ENCODE measurements around the gene TRIP10.
"Not testable (repeated sequence)": the region's sequence is repeated elsewhere in the genome, so short reads cannot be mapped to it uniquely, and the experiment has no call there.

TRIP10 gene

GRCh38 chr19:6794686-6795431, 55.4 kb downstream of the TRIP10 start:
- DNase-seq (ENCODE audit: low spot score): no peak

DNA sequence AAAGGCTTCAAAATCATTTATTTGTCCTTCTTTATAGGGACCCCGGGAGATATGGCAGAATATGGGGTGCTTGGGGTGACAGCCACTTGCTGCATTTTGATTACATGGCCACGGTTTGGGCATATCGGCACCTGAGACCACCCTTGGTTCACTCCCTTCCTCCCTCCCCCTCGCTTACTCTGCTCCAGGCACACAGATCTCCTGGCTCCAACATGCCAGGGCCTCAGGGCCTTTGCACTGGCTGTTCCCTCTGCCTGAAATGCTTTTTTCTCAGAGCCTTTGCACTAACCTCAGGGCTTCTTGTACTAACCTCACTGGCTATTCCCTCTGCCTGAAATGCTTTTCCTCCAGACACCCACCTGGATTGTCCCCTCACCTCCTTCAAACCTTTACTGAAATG, 56.8 kb downstream of the TRIP10 start:
- DNase-seq (ENCODE audit: low spot score): no peak

DNA sequence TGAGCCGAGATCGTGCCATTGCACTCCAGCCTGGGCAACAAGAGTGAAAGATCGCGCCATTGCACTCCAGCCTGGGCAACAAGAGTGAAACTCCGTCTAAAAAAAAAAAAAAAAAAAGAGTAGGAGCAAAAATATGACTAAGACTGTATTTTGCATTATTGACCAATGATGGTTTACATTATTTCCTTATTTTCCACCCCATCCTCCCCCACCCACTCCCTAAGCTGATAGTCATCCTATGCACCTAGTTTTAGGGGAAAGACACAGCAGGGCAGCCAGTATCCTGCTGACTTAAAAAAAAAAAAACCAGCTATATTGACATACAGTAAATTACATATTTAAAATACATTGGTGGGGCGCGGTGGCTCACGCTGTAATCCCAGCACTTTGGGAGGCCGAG, 58.2 kb downstream of the TRIP10 start:
- DNase-seq (ENCODE audit: low spot score): no peak

DNA sequence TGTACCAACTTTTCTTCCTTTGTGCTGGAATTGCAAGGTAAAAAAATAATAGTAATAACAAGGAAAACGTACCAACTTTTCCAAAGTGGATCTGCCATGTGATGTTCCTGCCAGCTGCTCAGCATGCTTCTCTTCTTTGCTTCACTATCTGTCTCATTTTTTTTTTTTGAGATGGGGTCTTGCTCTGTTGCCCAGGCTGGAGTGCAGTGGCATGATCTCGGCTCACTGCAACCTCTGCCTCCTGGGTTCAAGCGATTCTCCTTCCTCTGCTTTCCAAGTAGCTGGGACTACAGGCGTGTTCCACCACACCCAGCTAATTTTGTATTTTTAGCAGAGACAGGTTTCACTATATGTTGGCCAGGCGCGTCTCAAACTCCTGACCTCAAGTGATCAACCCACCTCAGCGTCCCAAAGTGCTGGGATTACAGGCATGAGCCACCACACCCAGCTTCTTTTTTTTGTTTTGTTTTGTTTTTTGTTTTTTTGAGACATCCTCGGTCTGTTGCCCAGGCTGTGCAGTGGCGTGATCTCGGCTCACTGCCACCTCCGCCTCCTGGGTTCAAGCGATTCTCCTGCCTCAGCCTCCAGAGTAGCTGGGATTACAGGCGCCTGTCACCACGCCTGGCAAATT, 60.8 kb downstream of the TRIP10 start:
- not testable (repeated sequence) for DNase-seq (ENCODE audit: low spot score)

- DNase-seq (ENCODE audit: low spot score): no peak
Observed at GRCh38 chr19:6800991-6801484, 61.6 kb downstream of the TRIP10 start.

Data from COLO829 (cell line).